K562 (cell line): Measurements from ENCODE around the gene CTNNA3.

Experiments used
- ELF1 ChIP-seq: fragments of 200-800 bp; sonication (Bioruptor generic); IDR thresholded peaks from 2 replicates; pipeline ENCODE4 v1.6.1; 2016; ENCODE audit warnings: missing genetic modification characterization, missing compliant biosample characterization
- EP300 ChIP-seq: IDR thresholded peaks from 2 replicates; pipeline ENCODE4 v1.6.1; 2012; ENCODE audit warnings: low read length, improper control_type of control experiment
- KDM4B ChIP-seq, 2 experiments: fragments of 450-650 bp in 1 of 2; sonication (generic) in 1 of 2; IDR thresholded peaks; 2 replicates each; pipeline ENCODE4 v1.6.1; 2016 to 2017; ENCODE audit warnings: borderline replicate concordance in 2 of 2, antibody characterized with exemption in 1 of 2, low read depth in 1 of 2, mild to moderate bottlenecking in 1 of 2
- NRF1 ChIP-seq, 2 experiments: fragments of 450-650 bp; IDR thresholded peaks in 1 of 2; conservative IDR thresholded peaks in 1 of 2; 2 replicates each; pipeline ENCODE4 v1.6.1; 2014; ENCODE audit warnings: mild to moderate bottlenecking in 2 of 2
- POLR2AphosphoS2 ChIP-seq: IDR thresholded peaks from 2 replicates; pipeline ENCODE4 v1.6.1; 2012; ENCODE audit warnings: low read length, improper control_type of control experiment
- RBBP5 ChIP-seq: fragments of 200-600 bp; sonication (generic); IDR thresholded peaks from 2 replicates; pipeline ENCODE4 v1.6.1; 2012; ENCODE audit warnings: borderline replicate concordance, mild to moderate bottlenecking, low read length, control low read depth, inconsistent platforms; ENCODE audit not compliant: insufficient read depth, poor library complexity, severe bottlenecking
- ZFPM2 ChIP-seq: fragments of 250-450 bp; sonication (Bioruptor Pico); IDR thresholded peaks from 2 replicates; pipeline ENCODE4 v1.5.1; 2022; ENCODE audit warnings: mild to moderate bottlenecking
- TF ChIP-seq, protein P1 (sequence below): fragments of 450-650 bp; IDR thresholded peaks from 2 replicates; pipeline ENCODE4 v1.6.1; 2016; ENCODE audit warnings: borderline replicate concordance
- TF ChIP-seq, protein P2 (sequence below), 3 experiments: IDR thresholded peaks in 2 of 3; conservative IDR thresholded peaks in 1 of 3; 2 replicates each; pipeline ENCODE4 v1.5.1; 2011 to 2012; ENCODE audit warnings: low read length in 3 of 3, mild to moderate bottlenecking in 3 of 3, control low read depth in 2 of 3, improper control_type of control experiment in 1 of 3, inconsistent platforms in 1 of 3, low read depth in 1 of 3, mixed read lengths in 1 of 3, moderate library complexity in 1 of 3; ENCODE audit not compliant: insufficient read depth in 2 of 3
- TF ChIP-seq, protein P3 (sequence below): fragments of 450-650 bp; formaldehyde crosslinking; IDR thresholded peaks from 2 replicates; pipeline ENCODE4 v1.4.0; 2020; ENCODE audit warnings: mild to moderate bottlenecking, mixed read lengths

DNA sequence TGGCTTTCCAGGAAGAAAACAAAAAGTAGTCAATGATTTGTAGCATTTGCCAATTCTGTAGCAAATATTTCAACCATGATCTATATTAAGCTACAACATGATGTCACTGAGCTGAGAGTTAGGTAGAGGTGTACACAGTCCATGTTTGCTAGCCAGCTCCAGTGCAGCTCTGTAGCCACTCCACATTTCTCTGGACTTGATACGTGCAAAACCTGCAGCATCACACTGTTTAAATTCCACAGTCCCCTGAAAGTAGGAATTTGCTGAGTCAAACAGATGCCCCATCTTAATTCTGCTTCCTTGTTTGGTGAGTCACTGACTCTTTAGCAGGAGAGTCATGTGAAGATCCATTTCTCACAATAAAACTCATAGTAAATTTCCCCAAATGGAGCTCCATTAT is 859.9 kb downstream of the CTNNA3 start:
- TF ChIP-seq, protein P1, sequence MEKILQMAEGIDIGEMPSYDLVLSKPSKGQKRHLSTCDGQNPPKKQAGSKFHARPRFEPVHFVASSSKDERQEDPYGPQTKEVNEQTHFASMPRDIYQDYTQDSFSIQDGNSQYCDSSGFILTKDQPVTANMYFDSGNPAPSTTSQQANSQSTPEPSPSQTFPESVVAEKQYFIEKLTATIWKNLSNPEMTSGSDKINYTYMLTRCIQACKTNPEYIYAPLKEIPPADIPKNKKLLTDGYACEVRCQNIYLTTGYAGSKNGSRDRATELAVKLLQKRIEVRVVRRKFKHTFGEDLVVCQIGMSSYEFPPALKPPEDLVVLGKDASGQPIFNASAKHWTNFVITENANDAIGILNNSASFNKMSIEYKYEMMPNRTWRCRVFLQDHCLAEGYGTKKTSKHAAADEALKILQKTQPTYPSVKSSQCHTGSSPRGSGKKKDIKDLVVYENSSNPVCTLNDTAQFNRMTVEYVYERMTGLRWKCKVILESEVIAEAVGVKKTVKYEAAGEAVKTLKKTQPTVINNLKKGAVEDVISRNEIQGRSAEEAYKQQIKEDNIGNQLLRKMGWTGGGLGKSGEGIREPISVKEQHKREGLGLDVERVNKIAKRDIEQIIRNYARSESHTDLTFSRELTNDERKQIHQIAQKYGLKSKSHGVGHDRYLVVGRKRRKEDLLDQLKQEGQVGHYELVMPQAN = no peak
- TF ChIP-seq, protein P2, sequence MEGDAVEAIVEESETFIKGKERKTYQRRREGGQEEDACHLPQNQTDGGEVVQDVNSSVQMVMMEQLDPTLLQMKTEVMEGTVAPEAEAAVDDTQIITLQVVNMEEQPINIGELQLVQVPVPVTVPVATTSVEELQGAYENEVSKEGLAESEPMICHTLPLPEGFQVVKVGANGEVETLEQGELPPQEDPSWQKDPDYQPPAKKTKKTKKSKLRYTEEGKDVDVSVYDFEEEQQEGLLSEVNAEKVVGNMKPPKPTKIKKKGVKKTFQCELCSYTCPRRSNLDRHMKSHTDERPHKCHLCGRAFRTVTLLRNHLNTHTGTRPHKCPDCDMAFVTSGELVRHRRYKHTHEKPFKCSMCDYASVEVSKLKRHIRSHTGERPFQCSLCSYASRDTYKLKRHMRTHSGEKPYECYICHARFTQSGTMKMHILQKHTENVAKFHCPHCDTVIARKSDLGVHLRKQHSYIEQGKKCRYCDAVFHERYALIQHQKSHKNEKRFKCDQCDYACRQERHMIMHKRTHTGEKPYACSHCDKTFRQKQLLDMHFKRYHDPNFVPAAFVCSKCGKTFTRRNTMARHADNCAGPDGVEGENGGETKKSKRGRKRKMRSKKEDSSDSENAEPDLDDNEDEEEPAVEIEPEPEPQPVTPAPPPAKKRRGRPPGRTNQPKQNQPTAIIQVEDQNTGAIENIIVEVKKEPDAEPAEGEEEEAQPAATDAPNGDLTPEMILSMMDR (IDR thresholded peaks at IDR 0.05 in 2 of 3, conservative IDR thresholded peaks at IDR 0.05 in 1 of 3; ENCODE audit: insufficient read depth in 2 of 3, low read depth in 1 of 3, low read length in 3 of 3) = no peak
- no peak for TF ChIP-seq ELF1 (tag)
- TF ChIP-seq KDM4B (IDR thresholded peaks at IDR 0.05; ENCODE audit: borderline replicate concordance in 2 of 2, low read depth in 1 of 2) = no peak
- no peak for TF ChIP-seq NRF1 (conservative IDR thresholded peaks at IDR 0.05 in 1 of 2, IDR thresholded peaks at IDR 0.05 in 1 of 2)
- TF ChIP-seq POLR2AphosphoS2 = no peak
- TF ChIP-seq EP300 = no peak
- TF ChIP-seq, protein P3, sequence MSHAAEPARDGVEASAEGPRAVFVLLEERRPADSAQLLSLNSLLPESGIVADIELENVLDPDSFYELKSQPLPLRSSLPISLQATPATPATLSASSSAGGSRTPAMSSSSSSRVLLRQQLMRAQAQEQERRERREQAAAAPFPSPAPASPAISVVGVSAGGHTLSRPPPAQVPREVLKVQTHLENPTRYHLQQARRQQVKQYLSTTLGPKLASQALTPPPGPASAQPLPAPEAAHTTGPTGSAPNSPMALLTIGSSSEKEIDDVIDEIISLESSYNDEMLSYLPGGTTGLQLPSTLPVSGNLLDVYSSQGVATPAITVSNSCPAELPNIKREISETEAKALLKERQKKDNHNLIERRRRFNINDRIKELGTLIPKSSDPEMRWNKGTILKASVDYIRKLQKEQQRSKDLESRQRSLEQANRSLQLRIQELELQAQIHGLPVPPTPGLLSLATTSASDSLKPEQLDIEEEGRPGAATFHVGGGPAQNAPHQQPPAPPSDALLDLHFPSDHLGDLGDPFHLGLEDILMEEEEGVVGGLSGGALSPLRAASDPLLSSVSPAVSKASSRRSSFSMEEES = no peak
- no peak for TF ChIP-seq ZFPM2
- no peak for TF ChIP-seq RBBP5
